GM18951 (cell line): Measurements from ENCODE around the gene PLXND1.

Experiments
- POLR2A ChIP-seq: IDR thresholded peaks from 4 replicates; pipeline ENCODE4 v1.6.1; 2011; ENCODE audit warnings: mild to moderate bottlenecking; ENCODE audit not compliant: insufficient read length, insufficient read depth; ENCODE audit errors: extremely low read depth
- in situ Hi-C: fragments of 300-500 bp; cut with MboI; formaldehyde crosslinking; loops from one replicate; pipeline ENCODE4 v1.12.0; 2022; ENCODE audit warnings: low sequenced_read_pairs, mixed read lengths, inconsistent platforms; ENCODE audit not compliant: unreplicated experiment

PLXND1 gene

DNA sequence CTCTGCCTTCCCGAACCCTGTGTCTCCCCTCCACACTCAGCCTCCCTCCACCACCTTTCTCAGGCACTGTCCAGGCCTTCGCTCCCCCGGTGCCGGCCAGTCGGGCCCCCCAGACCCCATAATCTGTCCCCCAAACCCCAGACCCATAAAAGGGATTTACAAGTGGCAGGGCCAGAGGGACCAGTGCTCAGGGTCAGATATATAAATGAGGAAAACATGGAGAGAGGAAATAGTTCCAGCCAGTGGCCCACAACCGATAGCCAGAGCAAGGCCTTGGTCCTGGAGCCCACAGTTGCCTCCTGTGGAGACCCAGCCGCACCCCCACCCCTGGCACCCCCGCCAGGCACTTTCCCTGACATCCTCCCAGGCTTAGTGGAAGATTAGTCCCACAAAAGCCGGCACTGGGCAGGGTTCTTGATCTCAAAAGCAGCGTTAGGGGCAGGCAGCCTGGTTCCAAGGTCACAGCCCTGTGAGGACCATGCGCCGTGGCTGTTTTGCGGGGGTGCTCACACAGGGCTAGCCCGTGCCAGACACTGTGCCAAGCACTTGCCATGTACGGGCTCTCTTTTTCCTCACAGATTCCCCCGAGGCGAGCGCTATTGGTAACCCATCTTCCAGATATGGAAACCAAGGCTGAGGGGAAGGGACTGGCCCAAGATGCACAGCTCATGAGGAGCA lies 1.1 kb upstream of the PLXND1 start:
- TF ChIP-seq POLR2A = no peak
- in situ Hi-C loops = no loop called here

DNA sequence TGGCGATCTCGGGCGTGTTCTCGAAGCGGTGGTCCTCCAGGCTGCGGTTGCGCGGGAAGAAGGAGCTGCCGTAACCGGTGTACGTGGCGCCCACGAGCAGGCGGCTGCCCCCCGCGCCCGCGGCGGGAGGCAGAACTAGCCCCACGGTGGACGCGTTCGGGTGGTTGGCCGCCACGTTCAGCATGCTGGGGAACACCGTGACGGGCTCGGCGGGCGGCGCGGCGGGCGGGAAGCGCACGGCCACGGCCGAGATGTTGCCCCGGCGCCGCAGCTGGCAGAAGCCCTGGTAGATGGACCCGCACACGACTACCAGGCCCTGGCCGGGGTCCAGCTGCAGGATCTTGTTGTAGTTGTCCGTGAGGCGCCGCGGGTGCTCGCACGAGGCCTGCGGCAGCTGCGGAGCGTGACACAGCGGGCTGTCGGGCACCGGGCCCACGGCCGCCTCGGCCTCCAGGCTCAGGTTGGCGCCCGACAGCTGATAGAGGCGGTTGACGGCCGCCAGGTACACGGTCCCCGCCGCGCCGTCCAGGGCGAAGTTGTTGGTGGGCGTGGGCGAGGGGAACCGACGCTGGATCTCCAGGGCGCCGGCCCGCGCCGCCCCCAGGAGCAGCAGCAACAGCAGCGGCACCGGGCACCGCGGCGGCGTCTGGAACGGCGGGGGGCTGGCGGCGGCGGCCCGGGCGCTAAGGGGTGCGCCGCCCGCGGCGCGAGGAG lies 397 bp downstream of the PLXND1 start:
- in situ Hi-C loops = no loop called here
- TF ChIP-seq POLR2A = no peak

DNA sequence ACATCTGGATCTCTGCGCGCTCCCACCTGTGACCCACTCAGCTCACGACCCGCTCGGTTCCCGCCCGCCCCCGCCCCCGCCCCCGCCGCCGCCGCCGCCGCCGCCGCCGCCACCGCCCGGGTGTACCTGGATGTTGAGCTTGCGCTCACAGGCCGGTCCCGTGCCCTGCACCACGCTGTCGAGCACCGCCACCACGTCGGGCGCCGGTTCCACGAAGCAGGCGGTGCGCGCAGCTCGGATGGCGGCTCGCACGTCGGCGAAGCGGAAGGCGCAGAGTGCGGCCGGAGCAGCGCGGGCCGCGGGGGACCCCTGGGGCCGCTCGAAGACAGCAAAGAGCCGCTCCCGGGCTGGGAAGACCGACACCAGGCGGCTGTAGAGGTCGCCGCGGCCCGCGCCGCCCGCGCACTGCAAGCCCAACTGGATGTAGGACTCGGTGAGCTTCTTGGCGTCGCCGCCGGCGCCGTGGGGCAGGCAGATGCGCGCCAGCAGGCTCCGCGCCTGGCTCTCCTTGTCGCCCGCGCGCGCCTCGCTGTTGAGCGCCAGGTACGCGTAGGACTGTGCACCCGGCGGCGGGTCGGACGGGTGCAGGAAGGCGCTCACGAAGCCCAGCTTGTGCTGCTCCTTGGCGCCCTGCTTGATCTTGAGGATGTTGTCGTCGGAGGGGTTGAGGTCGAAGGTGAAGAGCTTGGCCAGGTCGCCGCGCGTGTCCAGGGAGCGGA lies 1.1 kb downstream of the PLXND1 start:
- TF ChIP-seq POLR2A = no peak
- in situ Hi-C loops = no loop called here

DNA sequence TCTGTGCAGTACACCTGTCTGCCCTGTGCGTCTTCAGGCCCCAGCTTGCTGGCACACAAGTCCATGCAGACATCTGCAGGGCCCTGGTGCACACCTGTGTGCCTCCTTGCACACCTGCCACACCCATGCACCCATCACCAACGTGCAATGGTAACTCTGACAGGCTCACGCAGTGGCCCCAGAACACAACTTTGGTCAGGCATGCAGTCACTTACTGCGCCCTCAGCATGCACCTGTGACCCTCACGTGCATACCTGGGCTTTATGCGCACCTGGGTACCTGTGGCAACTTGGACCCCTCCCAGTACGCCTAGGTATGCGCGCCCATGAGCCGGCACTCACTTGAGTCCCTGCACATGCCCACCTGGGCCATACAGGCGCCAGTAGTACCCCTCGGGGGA lies 1.7 kb downstream of the PLXND1 start:
- in situ Hi-C loops = no loop called here
- TF ChIP-seq POLR2A = no peak

DNA sequence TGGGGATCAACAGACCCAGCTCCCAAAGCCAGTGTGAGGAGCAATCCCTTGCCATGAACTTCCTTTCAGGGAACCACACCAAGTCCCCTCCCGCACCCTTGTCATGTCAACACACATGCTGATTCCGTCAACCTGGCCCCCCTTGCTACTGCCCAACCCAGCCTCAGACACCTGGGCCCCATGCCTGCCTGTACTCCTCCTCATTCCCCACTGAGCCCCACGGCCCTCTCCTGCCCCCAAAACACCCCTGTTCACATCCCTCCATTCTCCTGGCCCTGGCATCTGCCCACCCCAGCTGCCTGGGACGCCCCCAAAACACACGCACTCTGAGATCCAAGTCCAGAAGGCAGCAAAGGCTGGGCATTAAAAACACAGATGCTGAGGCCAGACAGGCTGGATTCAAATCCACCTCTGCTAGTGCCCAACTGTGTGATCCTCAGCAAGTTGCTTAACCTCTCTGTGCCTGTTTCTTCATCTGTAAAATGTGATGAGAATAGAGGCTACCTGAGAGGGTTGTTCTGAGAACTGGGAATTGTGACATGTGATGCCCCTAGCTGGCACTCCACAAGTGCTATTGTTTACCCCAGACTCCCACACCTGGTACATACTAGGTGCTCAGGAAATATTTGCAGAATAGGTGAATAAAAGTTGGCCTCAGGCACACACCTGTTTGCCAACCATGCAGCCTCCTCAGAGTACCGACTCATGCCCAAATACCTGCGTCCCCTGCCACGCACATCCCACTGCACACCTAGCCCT lies 2.3 kb downstream of the PLXND1 start:
- no peak for TF ChIP-seq POLR2A
- in situ Hi-C loops = no loop called here

DNA sequence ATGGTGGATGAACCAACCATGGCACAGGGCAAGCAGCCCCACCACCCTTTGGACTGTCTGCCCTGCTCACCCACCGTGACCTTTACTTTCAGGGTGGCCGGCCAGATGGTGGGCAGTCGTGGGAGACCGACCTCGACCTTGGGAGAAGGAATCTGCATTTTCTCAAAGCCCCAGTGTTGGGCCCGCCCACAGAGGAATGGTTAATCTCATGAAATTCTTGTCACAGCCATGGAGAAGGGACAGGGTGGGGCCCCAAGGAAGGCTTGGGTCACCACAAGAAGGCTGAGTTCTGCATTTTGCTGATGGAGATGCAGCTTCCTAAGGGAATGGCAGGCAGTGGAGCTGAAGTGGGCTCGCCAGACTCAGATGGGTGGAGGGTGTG lies 2.9 kb downstream of the PLXND1 start:
- TF ChIP-seq POLR2A = no peak
- in situ Hi-C loops = no loop called here

DNA sequence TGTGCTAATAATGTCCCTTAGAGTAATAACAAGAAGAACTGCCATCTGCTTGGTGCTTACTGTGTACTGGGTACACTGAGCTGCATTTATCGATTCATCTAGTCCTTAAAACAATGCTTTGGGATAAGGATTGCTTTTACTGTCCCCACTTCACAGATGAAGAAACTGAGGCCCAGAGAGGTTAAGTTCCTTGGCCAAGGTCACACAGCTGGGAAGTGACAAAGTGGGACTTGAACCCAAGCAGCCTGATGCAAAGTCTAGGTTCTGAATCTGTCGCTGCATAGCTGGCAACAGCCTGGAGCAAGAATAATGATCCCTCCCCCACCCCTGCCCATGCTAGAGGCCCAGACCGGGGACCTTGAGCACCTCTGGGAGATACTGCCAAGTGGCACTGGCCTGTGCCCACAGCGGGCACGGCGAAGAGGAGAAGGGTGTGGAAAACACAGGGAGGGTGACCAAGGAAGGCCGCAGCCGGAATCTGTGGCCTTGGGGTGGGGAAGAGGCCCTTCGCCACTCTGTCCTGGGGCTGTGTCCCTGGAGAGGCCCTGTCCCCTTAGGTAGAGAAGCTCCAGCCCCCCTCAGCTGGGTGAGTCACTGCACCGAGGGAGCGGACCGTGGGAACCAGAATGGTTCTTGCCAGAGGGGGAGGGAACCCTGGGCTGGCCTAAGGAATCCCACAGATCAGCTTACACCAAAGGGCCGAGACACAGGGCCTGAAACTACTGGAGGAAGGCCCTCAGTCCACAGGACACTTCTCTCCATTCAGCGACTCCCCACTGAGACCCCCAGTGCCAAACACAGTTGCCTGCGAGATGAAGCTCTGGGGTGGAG lies 3.5 kb downstream of the PLXND1 start:
- in situ Hi-C loops = no loop called here
- no peak for TF ChIP-seq POLR2A

DNA sequence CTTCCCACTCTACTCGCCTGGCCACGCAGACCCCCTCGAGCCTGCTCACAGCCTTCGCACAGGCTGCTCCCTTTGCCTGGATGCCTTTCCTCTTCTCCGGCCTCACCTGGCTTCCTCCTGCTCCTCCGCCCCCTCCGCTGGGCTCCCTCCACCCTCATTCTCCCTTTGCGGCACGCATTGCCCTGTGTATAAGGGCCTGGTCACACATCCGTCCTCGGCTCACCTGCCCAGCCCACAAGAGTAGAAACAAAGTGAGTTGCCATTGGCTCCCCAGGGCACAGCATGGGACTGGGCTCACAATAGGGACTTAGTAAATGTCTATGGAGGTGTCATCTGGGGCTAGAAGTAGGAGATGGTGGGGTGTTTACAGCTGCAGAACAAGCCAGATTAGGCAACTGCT lies 4.2 kb downstream of the PLXND1 start:
- TF ChIP-seq POLR2A = no peak
- in situ Hi-C loops = no loop called here

DNA sequence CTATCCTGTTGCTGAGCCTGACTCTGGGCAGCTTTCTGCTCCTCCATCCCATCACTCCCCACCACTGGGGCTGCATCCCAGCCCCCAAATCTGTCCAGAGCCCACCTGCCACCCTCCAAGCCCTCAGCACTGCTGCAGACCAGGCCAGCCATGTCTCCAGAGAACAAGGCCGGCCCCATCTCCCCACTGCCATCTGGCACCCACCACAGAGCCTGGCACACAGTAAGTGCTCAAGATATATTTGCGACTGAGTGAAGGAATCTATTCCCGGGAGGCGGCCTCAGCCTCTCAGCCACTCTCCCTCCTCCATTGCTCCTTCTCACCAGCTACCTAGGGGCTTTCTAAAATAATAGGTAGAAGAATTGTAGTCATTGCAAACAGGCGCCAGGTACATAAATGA lies 4.8 kb downstream of the PLXND1 start:
- in situ Hi-C loops = no loop called here
- TF ChIP-seq POLR2A = no peak

DNA sequence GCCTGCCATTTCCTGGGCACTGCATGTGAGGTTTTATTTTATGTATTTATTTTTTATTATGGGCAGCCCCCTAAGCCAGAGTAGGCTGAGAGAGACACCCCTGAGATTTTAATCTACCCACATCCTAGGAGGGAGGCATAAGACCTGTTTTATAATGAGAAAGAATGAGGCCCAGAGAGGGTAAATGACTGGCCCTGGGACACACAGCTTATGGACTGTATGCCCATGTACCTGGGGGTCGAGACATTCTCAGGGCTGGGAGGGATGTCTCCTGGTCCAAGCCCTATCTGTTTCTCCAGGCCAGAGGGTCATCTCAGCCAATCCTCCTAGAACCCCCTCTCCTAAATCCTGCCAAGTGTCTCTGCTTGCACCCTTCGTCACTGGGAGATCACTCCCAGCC lies 6.1 kb downstream of the PLXND1 start:
- TF ChIP-seq POLR2A = no peak

DNA sequence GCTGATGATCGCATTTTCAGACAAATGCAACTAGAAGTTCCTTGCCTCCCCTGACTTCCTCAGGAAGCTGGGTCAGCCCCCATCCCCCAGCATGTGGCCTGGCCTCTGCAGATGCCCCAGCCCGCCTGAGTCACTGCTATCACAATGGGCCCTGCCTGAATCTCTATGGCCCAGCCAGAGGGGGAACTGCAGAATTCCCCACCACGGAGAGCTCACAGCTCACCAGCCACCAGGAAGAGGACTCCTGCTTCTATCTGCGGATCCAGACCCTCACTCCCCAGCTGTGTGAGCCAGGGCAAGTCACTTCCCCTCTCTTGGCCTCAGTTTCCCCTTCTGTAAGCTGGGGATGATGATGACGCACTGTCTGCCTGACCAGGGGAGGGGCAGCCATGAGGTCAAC lies 6.9 kb downstream of the PLXND1 start:
- TF ChIP-seq POLR2A = no peak
- in situ Hi-C loops = no loop called here

More for the DNA sequence above, 6.1 kb downstream of the PLXND1 start:
- in situ Hi-C loops = no loop called here

DNA sequence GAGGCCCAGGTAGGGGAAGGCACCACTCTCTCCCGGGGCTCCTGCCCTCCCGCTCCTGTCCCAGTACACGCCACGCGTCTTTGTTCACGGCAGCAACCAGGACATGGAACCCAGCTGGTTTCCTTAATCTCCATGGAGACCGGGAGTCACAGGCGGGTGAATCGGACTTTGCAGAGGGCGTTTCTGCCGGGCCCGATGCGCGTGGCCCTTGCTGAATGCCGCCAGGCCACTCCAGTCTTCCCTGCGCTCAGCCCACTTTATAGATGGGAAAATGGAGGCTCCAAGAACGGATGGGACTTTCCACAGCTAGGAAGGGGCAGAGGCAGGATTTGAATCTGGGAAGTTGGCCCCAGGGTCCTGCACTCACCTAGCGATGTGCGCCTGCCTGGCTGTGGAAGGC lies 7.4 kb downstream of the PLXND1 start:
- in situ Hi-C loops = no loop called here
- no peak for TF ChIP-seq POLR2A
